Transverse colon (tissue), 4 donors: ENCODE data around the gene MC5R. TPM values are rescaled to one million over a fixed set of nuclear protein-coding genes. Genes with fewer than 3 reads are reported as not detected.

Experiments used
- DNase-seq: peaks from one replicate; pipeline ENCODE4 v3.0.0-alpha.2; 2019
- H3K27ac ChIP-seq, 4 donors: fragments of 200-600 bp; sonication (generic); 2 replicates each; pipeline ENCODE4 v1.5.1; 2016 to 2018; ENCODE audit warnings: inconsistent platforms in 4 of 4
- H3K27me3 ChIP-seq: fragments of 200-600 bp; sonication (generic); 2 replicates; pipeline ENCODE4 v1.5.1; 2017; ENCODE audit warnings: inconsistent platforms
- H3K36me3 ChIP-seq, 4 donors: fragments of 200-600 bp; sonication (generic); 2 replicates each; pipeline ENCODE4 v1.5.1; 2017 to 2019; ENCODE audit warnings: inconsistent platforms in 4 of 4
- H3K4me1 ChIP-seq, 4 donors: fragments of 200-600 bp; sonication (generic); 2 replicates each; pipeline ENCODE4 v1.5.1; 2017 to 2020; ENCODE audit warnings: inconsistent platforms in 4 of 4
- H3K4me3 ChIP-seq, 4 donors: fragments of 200-600 bp; sonication (generic); 1 replicate in 1 of 4; 2 replicates in 3 of 4; pipeline versions ENCODE4 v1.5.1 to v1.6.1; 2017 to 2019; ENCODE audit warnings: inconsistent platforms in 4 of 4
- H3K9me3 ChIP-seq, 2 donors: fragments of 200-600 bp; sonication (generic); 2 replicates each; pipeline ENCODE4 v1.5.1; 2017 to 2019; ENCODE audit warnings: inconsistent platforms in 2 of 2
- CTCF ChIP-seq, 5 experiments: fragments of 200-600 bp in 3 of 5; fragments of 450-650 bp in 2 of 5; sonication (generic) in 3 of 5; IDR thresholded peaks; 1 replicate in 2 of 5; 2 replicates in 3 of 5; pipeline ENCODE4 v1.5.1; 2016 to 2017; ENCODE audit warnings: antibody characterized with exemption in 5 of 5, inconsistent platforms in 3 of 5, mild to moderate bottlenecking in 2 of 5, moderate library complexity in 1 of 5
- EP300 ChIP-seq: sonication (generic); formaldehyde crosslinking; IDR thresholded peaks from one replicate; pipeline ENCODE4 v1.6.1; 2017; ENCODE audit warnings: antibody characterized with exemption, low read depth
- POLR2A ChIP-seq: fragments of 450-650 bp; IDR thresholded peaks from one replicate; pipeline ENCODE4 v1.6.1; 2016; ENCODE audit warnings: antibody characterized with exemption, mild to moderate bottlenecking, moderate library complexity
- POLR2AphosphoS5 ChIP-seq, 3 donors: sonication (generic); formaldehyde crosslinking; IDR thresholded peaks; one replicate each; pipeline ENCODE4 v1.6.1; 2016; ENCODE audit warnings: antibody characterized with exemption in 3 of 3
- WGBS, 2 donors: methylation state at CpG; one replicate each; pipeline ENCODE4 v1.1.5; 2018; ENCODE audit warnings: low coverage in 1 of 2; 5-methylcytosine and 5-hydroxymethylcytosine counted together
- in situ Hi-C, 4 donors: fragments of 200-750 bp; cut with MboI; loops; one replicate each; pipeline versions ENCODE4 v1.15.0 to v1.15.1; 2017; ENCODE audit warnings: low sequenced_read_pairs in 3 of 4, low pct_ligation_motif_present in 1 of 4, low pct_unique_long_range_greater_than_20kb in 1 of 4
- intact Hi-C: fragments of 100-400 bp; cut with DNase I; formaldehyde crosslinking; loops from one replicate; pipeline ENCODE4 v1.15.1; 2023; ENCODE audit warnings: low total_unique reads
- total RNA-seq, 4 donors: library from RNA; depleted of rRNA; stranded (reverse); fragments of >200 nt; gene quantifications; one replicate each; pipeline ENCODE4 v1.1.0, GENCODE V29; 2016

Gene MC5R
- total RNA-seq, 4 donors from 2014 or later: not detected

- H3K27ac ChIP-seq: no peak overlapping the region
- 76 to 85% methylated on average over 4 to 14 of the region's 14 CpGs for WGBS, 2 donors
- TF ChIP-seq EP300 (no peak), POLR2A (no peak), CTCF (IDR thresholded peaks at IDR 0.05) (no peak), POLR2AphosphoS5 (IDR thresholded peaks at IDR 0.05) (no peak)
- H3K36me3 ChIP-seq: no peaks in the 10 kb centered on the region
- no peak for DNase-seq
- H3K27me3 ChIP-seq: peaks cover 8% of the 10 kb centered on the region
- intact Hi-C loops: no loop called here
- H3K4me3 ChIP-seq: no peak overlapping the region
- in situ Hi-C loops: no loop called here
- peaks cover 0 to 11% (median 3%) of the 10 kb centered on the region in 4 donors for H3K4me1 ChIP-seq
- no peaks in the 10 kb centered on the region for H3K9me3 ChIP-seq
These were observed 27.4 kb upstream of the MC5R start for GRCh38 chr18:13796515-13796914.

GRCh38 chr18:13797157-13797611, 26.8 kb upstream of the MC5R start:
- Histone ChIP-seq H3K36me3 (no peaks in the 10 kb centered on the region), H3K4me1 (peaks cover 0 to 11% (median 3%) of the 10 kb centered on the region in 4 donors), H3K27me3 (peaks cover 10% of the 10 kb centered on the region), H3K4me3 (no peak overlapping the region), H3K27ac (no peak overlapping the region), H3K9me3 (no peaks in the 10 kb centered on the region)
- DNase-seq: no peak
- in situ Hi-C loops (no loop called here), intact Hi-C loops (no loop called here)
- TF ChIP-seq POLR2A (no peak), POLR2AphosphoS5 (IDR thresholded peaks at IDR 0.05) (no peak), EP300 (no peak), CTCF (IDR thresholded peaks at IDR 0.05) (no peak)
- 52 to 63% methylated on average over 3 of the region's 3 CpGs for WGBS, 2 donors

- no peak for DNase-seq
- H3K36me3 ChIP-seq: no peaks in the 10 kb centered on the region
- TF ChIP-seq POLR2A (no peak), POLR2AphosphoS5 (IDR thresholded peaks at IDR 0.05) (no peak)
- intact Hi-C loops (no loop called here), in situ Hi-C loops (no loop called here)
- no peak overlapping the region for H3K27ac ChIP-seq
- WGBS, 2 donors: 90% methylated on average over 2 to 11 of the region's 11 CpGs
- H3K9me3 ChIP-seq: no peaks in the 10 kb centered on the region
- no peak overlapping the region for H3K4me3 ChIP-seq
- peaks cover 10% of the 10 kb centered on the region for H3K27me3 ChIP-seq
- peaks cover 0 to 11% (median 3%) of the 10 kb centered on the region in 4 donors for H3K4me1 ChIP-seq
These were observed 24.6 kb upstream of the MC5R start for GRCh38 chr18:13799396-13799795.

- Histone ChIP-seq H3K4me3 (peak overlapping the region in 2 of 4 donors; percentile 13 to 37), H3K4me1 (peaks cover 0 to 11% (median 3%) of the 10 kb centered on the region in 4 donors), H3K36me3 (no peaks in the 10 kb centered on the region), H3K27ac (no peak overlapping the region), H3K9me3 (no peaks in the 10 kb centered on the region), H3K27me3 (peaks cover 14% of the 10 kb centered on the region)
- in situ Hi-C loops: no loop called here
- WGBS, 2 donors: 15 to 17% methylated on average over 1 to 21 of the region's 30 CpGs
- intact Hi-C loops: no loop called here
- peak; percentile 79 for DNase-seq
- no peak for TF ChIP-seq POLR2A
- TF ChIP-seq CTCF (IDR thresholded peaks at IDR 0.05): peak; percentile 31 to 54 (median 49)
These were observed 23.3 kb upstream of the MC5R start for GRCh38 chr18:13800505-13801259.
